ENCODE measurements around the gene KITLG.

DNA sequence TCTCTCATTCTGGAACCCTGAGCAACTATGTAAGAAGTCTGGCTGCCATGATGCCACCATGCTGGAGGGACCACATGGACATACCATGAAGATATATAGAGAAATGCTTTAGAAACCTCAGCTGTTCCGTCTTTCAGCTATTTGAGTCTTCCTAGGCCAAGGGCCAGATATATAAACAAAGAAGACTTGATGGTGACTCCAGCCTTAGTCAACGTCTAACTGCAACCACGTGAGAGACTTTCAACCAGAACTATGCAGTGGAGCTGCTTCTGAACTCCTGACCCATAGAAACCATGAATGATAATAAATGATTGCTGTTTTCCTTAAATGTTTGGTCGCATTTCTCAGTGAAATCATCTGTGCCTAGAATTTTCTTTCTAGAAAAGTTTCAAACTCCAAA is 20.0 kb upstream of the KITLG start:
- TF ChIP-seq CTCF (IDR thresholded peaks at IDR 0.05), result no peak
- no peak for TF ChIP-seq POLR2A (IDR thresholded peaks at IDR 0.05)
